ENCODE results near the gene BTBD3.

BTBD3 gene

GRCh38 chr20:11891077-11891775, 26.5 kb upstream of the BTBD3 start:
- no peaks in the 10 kb centered on the region for H3K9me2 ChIP-seq (replicated peaks; ENCODE audit: insufficient read depth, low read length)
- H3K27me3 ChIP-seq (ENCODE audit: low read length), result no peaks in the 10 kb centered on the region
- H3K79me2 ChIP-seq (ENCODE audit: insufficient read depth, low read length), result no peaks in the 10 kb centered on the region
- no peak overlapping the region for H3K4me2 ChIP-seq (ENCODE audit: low read depth, low read length, poor library complexity, severe bottlenecking)
- H3K9me3 ChIP-seq (ENCODE audit: insufficient read depth, low read length), result no peaks in the 10 kb centered on the region
- H3K9ac ChIP-seq (ENCODE audit: low read length), result no peak overlapping the region
- no peaks in the 10 kb centered on the region for H3F3A ChIP-seq (ENCODE audit: insufficient read depth)
- no peaks in the 10 kb centered on the region for H4K20me1 ChIP-seq (ENCODE audit: low read depth, low read length)
- H3K4me3 ChIP-seq (ENCODE audit: insufficient read depth, low read length, poor library complexity, severe bottlenecking), result no peak overlapping the region
- H2AFZ ChIP-seq (ENCODE audit: low read depth, low read length, severe bottlenecking), result no peak overlapping the region
- no peaks in the 10 kb centered on the region for H3K36me3 ChIP-seq (ENCODE audit: low read length)
- no peak overlapping the region for H3K27ac ChIP-seq (ENCODE audit: low read depth, low read length)
- TF ChIP-seq EZH2phosphoT487 (conservative IDR thresholded peaks at IDR 0.05; ENCODE audit: low read length) (no peak), CTCF (IDR thresholded peaks at IDR 0.05; ENCODE audit: insufficient read depth, low read length, poor library complexity, severe bottlenecking) (no peak)

DNA sequence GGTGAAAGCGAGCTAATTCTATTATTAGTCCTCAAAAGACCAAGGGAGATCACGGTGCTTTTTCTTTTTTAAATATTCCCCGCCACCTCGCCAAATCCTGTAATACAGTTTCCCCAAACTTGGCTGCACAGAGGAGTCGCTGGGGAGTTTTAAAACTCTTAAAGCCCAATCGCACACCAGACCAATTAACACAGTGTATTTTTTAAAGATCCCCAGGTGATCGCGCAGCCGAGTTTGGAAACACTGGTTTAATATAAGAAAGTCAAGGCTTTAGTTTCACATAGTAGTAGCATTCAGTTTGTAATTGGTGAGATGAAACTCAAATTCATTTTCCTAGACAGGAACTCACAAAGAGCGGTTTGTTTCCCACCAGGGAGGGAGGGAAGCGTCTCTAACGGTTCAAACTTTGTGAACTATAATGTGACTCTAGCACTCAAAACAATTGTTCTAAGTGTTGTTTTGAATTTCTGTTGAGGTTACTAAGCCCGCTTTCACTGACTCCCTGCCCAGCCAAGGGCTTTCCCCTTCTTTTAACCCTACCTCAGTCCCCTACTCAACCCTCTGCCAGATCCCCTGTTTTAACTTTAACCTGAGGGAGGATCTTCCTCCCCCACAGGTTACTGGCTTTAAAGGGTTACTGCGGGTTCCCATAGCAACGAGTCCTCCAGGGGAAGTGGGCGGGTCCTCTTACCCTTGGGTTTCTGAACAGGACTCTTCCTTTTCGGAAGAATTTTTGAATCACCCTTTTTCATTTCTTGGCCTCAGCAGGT, 25.7 kb upstream of the BTBD3 start:
- Histone ChIP-seq H3K36me3 (ENCODE audit: low read length) (no peaks in the 10 kb centered on the region), H3K27me3 (ENCODE audit: low read length) (no peaks in the 10 kb centered on the region), H3K9me3 (ENCODE audit: insufficient read depth, low read length) (no peaks in the 10 kb centered on the region), H3K27ac (ENCODE audit: low read depth, low read length) (no peak overlapping the region), H3K79me2 (ENCODE audit: insufficient read depth, low read length) (no peaks in the 10 kb centered on the region), H4K20me1 (ENCODE audit: low read depth, low read length) (no peaks in the 10 kb centered on the region), H3F3A (ENCODE audit: insufficient read depth) (no peaks in the 10 kb centered on the region), H3K9ac (ENCODE audit: low read length) (no peak overlapping the region), H2AFZ (ENCODE audit: low read depth, low read length, severe bottlenecking) (no peak overlapping the region), H3K4me2 (ENCODE audit: low read depth, low read length, poor library complexity, severe bottlenecking) (no peak overlapping the region), H3K9me2 (replicated peaks; ENCODE audit: insufficient read depth, low read length) (no peaks in the 10 kb centered on the region), H3K4me3 (ENCODE audit: insufficient read depth, low read length, poor library complexity, severe bottlenecking) (no peak overlapping the region)
- TF ChIP-seq CTCF (IDR thresholded peaks at IDR 0.05; ENCODE audit: insufficient read depth, low read length, poor library complexity, severe bottlenecking) (no peak), EZH2phosphoT487 (conservative IDR thresholded peaks at IDR 0.05; ENCODE audit: low read length) (no peak)

- Histone ChIP-seq H3K9ac (ENCODE audit: low read length) (no peak overlapping the region), H3K27ac (ENCODE audit: low read depth, low read length) (no peak overlapping the region), H2AFZ (ENCODE audit: low read depth, low read length, severe bottlenecking) (no peak overlapping the region), H4K20me1 (ENCODE audit: low read depth, low read length) (no peaks in the 10 kb centered on the region), H3F3A (ENCODE audit: insufficient read depth) (no peaks in the 10 kb centered on the region), H3K36me3 (ENCODE audit: low read length) (no peaks in the 10 kb centered on the region), H3K9me3 (ENCODE audit: insufficient read depth, low read length) (no peaks in the 10 kb centered on the region), H3K4me3 (ENCODE audit: insufficient read depth, low read length, poor library complexity, severe bottlenecking) (no peak overlapping the region), H3K9me2 (replicated peaks; ENCODE audit: insufficient read depth, low read length) (no peaks in the 10 kb centered on the region), H3K79me2 (ENCODE audit: insufficient read depth, low read length) (no peaks in the 10 kb centered on the region), H3K4me2 (ENCODE audit: low read depth, low read length, poor library complexity, severe bottlenecking) (no peak overlapping the region), H3K27me3 (ENCODE audit: low read length) (no peaks in the 10 kb centered on the region)
- TF ChIP-seq EZH2phosphoT487 (conservative IDR thresholded peaks at IDR 0.05; ENCODE audit: low read length) (no peak), CTCF (IDR thresholded peaks at IDR 0.05; ENCODE audit: insufficient read depth, low read length, poor library complexity, severe bottlenecking) (no peak)
Measured at GRCh38 chr20:11894062-11894461, 23.6 kb upstream of the BTBD3 start.

All from SU-DHL-6 (cell line).